HPDE6-E6E7 (cell line): ENCODE data around the gene TSR2.
"Not testable (repeated sequence)": the region's sequence is repeated elsewhere in the genome, so short reads cannot be mapped to it uniquely, and the experiment has no call there.

ENCODE experiments used
- DNase-seq: peaks from one replicate; pipeline ENCODE4 v3.0.0; 2011; ENCODE audit warnings: missing footprints; ENCODE audit errors: extremely low spot score

TSR2 gene

GRCh38 chrX:54473993-54474859, 34.0 kb downstream of the TSR2 start:
- peak; percentile 73 for DNase-seq

GRCh38 chrX:54479136-54480111, 39.2 kb downstream of the TSR2 start:
- DNase-seq: no peak

DNA sequence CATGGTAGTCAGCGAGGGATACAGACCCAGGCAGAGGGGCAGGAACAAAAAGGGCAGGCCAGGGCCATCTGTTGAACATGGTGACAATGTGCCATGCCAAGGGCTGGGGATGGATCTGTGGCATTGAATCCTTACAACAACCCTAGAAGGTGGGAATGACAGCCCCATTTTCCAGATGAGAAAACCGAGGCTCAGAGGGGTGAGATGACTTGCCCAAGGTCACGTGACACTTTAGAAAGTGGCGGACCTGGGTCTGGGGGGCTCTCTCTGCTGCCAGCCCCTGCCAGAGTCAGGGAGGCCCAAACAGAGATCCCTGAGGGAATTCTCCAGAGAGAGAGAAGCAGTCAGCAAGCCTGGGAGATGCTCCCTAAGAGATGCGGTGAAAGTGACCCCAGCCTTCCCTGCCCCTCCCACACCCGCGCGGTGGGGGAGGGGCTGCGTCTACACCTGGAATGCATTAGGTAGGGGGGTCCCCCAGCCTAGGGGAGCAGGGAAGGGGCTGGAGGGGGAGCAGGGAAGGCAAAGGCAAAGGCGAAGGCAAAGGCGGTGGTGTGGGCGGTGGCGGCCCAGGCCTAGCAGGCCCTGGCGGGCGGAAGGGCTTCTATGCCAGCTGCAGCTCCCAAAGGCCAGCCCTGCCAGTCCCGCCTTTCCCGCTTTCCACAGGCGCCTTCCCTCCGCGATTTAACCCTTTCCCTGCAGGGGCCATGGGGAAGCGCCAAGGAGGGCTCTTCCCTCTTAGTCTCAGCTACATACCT, 42.8 kb downstream of the TSR2 start:
- DNase-seq: no peak

- no peak for DNase-seq
Measured at GRCh38 chrX:54483946-54484345, 43.7 kb downstream of the TSR2 start.

GRCh38 chrX:54484666-54485065, 44.5 kb downstream of the TSR2 start:
- DNase-seq: no peak

DNA sequence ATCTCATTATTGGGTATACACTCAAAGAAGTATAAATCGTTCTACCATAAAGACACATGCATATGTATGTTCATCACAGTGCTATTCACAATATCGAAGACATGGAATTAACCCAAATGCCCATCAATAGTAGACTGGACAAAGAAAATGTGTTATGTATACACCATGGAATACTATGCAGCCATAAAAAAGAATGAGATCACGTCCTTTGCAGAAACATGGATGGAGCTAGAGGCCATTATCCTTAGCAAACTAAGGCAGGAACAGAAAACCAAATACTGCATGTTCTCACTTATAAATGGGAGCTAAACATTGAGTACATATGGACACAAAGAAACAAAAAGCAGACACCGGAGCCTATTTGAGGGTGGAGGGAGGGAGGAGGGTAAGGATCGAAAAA, 49.6 kb downstream of the TSR2 start:
- not testable (repeated sequence) for DNase-seq

DNA sequence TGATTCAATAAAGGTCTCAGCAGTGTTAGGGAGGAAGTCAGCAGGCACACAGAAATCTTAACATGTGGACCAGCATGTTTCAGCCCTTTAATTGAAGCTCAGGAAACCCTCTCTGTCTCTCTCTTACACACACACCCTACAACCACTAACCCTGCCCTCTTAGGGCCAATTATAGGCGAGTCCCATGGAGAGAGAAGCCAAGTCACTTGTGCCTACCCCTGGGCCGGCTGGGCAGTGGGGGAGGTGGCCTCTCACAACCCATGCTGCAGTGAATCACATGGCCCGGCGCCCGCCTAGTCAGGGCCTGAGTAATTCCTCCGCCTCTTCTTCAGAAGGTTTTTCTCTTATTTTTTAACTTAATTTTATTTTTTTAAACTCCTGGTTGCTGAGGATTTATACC, 52.1 kb downstream of the TSR2 start:
- DNase-seq: no peak

DNA sequence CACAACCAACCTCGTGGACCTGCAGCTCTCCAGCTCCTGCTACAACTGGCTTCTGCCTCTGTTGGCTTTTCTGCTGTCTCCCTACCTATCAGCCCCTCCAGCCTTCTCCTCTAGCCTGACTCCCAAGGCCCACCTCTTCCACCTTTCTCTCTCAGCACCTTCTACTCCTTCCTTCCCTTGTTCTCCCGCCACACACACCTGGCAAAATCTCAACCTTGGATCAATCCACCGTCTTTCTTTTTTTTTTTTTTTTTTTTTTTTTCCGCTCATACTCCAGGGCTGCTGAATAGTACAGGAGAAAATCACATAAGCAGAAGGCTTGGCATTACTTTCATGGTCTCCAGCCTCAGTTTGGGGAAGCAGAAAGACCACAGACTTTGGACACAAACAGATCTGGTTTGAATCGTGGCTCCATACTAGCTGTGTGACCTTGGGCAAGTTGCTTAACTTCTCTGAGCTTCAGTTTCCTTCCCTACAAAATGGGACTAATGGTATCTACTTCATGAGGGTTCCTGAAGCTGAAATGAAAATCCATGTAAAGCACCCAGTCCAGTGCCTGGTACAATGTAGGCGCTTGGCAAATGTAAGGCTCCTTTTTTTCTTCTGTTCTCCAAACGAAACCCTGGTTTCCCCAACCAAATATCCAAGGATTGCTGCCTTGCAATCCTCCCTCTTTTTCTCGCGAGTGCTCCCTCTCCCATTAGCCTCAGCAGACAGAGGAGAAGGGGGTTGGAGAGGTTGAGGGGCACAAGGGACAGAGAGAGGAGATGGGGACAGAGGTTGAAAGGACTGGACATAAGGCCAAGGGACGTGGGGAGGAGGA, 54.2 kb downstream of the TSR2 start:
- no peak for DNase-seq
